Activated CD8-positive, alpha-beta memory T cell treated with anti-CD3 and anti-CD28 coated beads, Interleukin-2, amount 10 ng/mL, durations not matched to agents 7 days and 5 days (primary cell): Measurements from ENCODE around the gene SRRD. TPM values are rescaled to one million over a fixed set of nuclear protein-coding genes. Genes with fewer than 3 reads are reported as not detected.

Experiments used
- ATAC-seq: fragments of 150-1000 bp; cut with Tn5 transposase; one replicate; pipeline ENCODE4 v1.10.0; 2021; ENCODE audit warnings: moderate library complexity
- CTCF ChIA-PET: fragments of 350-600 bp; sonication (Branson Sonifier 250); formaldehyde crosslinking; loops from one replicate; lab custom pipeline; 2021; ENCODE audit warnings: antibody characterized with exemption; lab: Charles Lee
- DNase-seq: peaks from one replicate; pipeline ENCODE4 v3.0.0-alpha.2; 2020
- H3K27ac Mint-ChIP-seq: one replicate; pipeline ENCODE4 v1.8.0; 2021; ENCODE audit warnings: mild to moderate bottlenecking, mixed read lengths
- H3K27me3 Mint-ChIP-seq: one replicate; pipeline ENCODE4 v1.8.0; 2021; ENCODE audit warnings: mixed read lengths
- H3K36me3 Mint-ChIP-seq: one replicate; pipeline ENCODE4 v1.8.0; 2021; ENCODE audit warnings: mild to moderate bottlenecking, mixed read lengths
- H3K4me1 Mint-ChIP-seq: one replicate; pipeline ENCODE4 v1.8.0; 2021; ENCODE audit warnings: mixed read lengths
- H3K4me3 Mint-ChIP-seq: one replicate; pipeline ENCODE4 v1.8.0; 2021; ENCODE audit warnings: mild to moderate bottlenecking, moderate library complexity, mixed read lengths
- H3K9me3 Mint-ChIP-seq: one replicate; pipeline ENCODE4 v1.8.0; 2022; ENCODE audit warnings: low read depth, mixed read lengths
- total RNA-seq, 2 experiments: library from RNA; stranded (reverse); gene quantifications; one replicate each; pipeline ENCODE4 v1.2.3, GENCODE V29; 2021

The SRRD gene
- total RNA-seq, 2 experiments from 2014 or later, result 17.5 to 22.6 TPM

GRCh38 chr22:26479792-26480610 is 3.7 kb upstream of the SRRD start:
- DNase-seq, result no peak
- Mint-ChIP-seq H3K27me3 (no peaks in the 10 kb centered on the region), H3K4me1 (peaks cover 73% of the 10 kb centered on the region), H3K4me3 (peak overlapping the region; percentile 70), H3K36me3 (peaks cover 31% of the 10 kb centered on the region), H3K27ac (peak overlapping the region; percentile 86), H3K9me3 (no peaks in the 10 kb centered on the region)
- no peak for ATAC-seq
- CTCF ChIA-PET, result interaction anchor here (0.9 to 2.7 kb wide), 7 partner anchors 19 to 186 kb away, joined by 3 to 12 read pairs (median 6); no protein-coding TSS in a partner anchor

GRCh38 chr22:26480611-26480932 is 3.1 kb upstream of the SRRD start:
- Mint-ChIP-seq H3K27ac (peak overlapping the region; percentile 86), H3K4me3 (no peak overlapping the region), H3K4me1 (peaks cover 78% of the 10 kb centered on the region), H3K36me3 (peaks cover 30% of the 10 kb centered on the region), H3K9me3 (no peaks in the 10 kb centered on the region), H3K27me3 (no peaks in the 10 kb centered on the region)
- DNase-seq, result no peak
- no peak for ATAC-seq
- CTCF ChIA-PET, result interaction anchor here (1.3 to 2.7 kb wide), 3 partner anchors 22 to 116 kb away, joined by 4 to 11 read pairs (median 6); no protein-coding TSS in a partner anchor

GRCh38 chr22:26481112-26481693 is 2.5 kb upstream of the SRRD start:
- H3K4me3 Mint-ChIP-seq, result peak overlapping the region; percentile 18
- ATAC-seq (no peak), DNase-seq (no peak)
- peak overlapping the region; percentile 86 for H3K27ac Mint-ChIP-seq
- peaks cover 30% of the 10 kb centered on the region for H3K36me3 Mint-ChIP-seq
- H3K9me3 Mint-ChIP-seq, result no peaks in the 10 kb centered on the region
- H3K27me3 Mint-ChIP-seq, result no peaks in the 10 kb centered on the region
- peaks cover 84% of the 10 kb centered on the region for H3K4me1 Mint-ChIP-seq
- CTCF ChIA-PET, result interaction anchor here (1.2 to 4.8 kb wide), 8 partner anchors 10 to 184 kb away, joined by 3 to 26 read pairs (median 8); partner anchors contain the start of gene ASPHD2

- peak overlapping the region; percentile 88 for H3K27ac Mint-ChIP-seq
- no peaks in the 10 kb centered on the region for H3K27me3 Mint-ChIP-seq
- CTCF ChIA-PET, result interaction anchor here (0.9 to 4.8 kb wide), 10 partner anchors 9 to 183 kb away, joined by 3 to 26 read pairs (median 6); partner anchors contain the start of genes ASPHD2 and MIAT
- peak overlapping the region; percentile 93 for H3K4me3 Mint-ChIP-seq
- no peak for DNase-seq
- H3K4me1 Mint-ChIP-seq, result peaks cover 83% of the 10 kb centered on the region
- peaks cover 29% of the 10 kb centered on the region for H3K36me3 Mint-ChIP-seq
- no peaks in the 10 kb centered on the region for H3K9me3 Mint-ChIP-seq
- ATAC-seq, result no peak
These were observed 2.0 kb upstream of the SRRD start for GRCh38 chr22:26481694-26482093.

- no peak for DNase-seq
- Mint-ChIP-seq H3K27ac (peak overlapping the region; percentile 88), H3K27me3 (no peaks in the 10 kb centered on the region), H3K4me3 (peak overlapping the region; percentile 93), H3K9me3 (no peaks in the 10 kb centered on the region), H3K36me3 (peaks cover 27% of the 10 kb centered on the region), H3K4me1 (peaks cover 79% of the 10 kb centered on the region)
- ATAC-seq, result no peak
- CTCF ChIA-PET, result interaction anchor here (0.9 to 4.8 kb wide), 11 partner anchors 9 to 191 kb away, joined by 3 to 26 read pairs (median 6); partner anchors contain the start of genes ASPHD2 and MIAT
These were observed 1.5 kb upstream of the SRRD start for GRCh38 chr22:26482161-26482560.

GRCh38 chr22:26483043-26483438 is 636 bp upstream of the SRRD start:
- DNase-seq (no peak), ATAC-seq (no peak)
- H3K4me3 Mint-ChIP-seq, result peak overlapping the region; percentile 93
- peak overlapping the region; percentile 88 for H3K27ac Mint-ChIP-seq
- H3K27me3 Mint-ChIP-seq, result no peaks in the 10 kb centered on the region
- peaks cover 20% of the 10 kb centered on the region for H3K36me3 Mint-ChIP-seq
- H3K4me1 Mint-ChIP-seq, result peaks cover 70% of the 10 kb centered on the region
- CTCF ChIA-PET, result interaction anchor here (1.2 to 5.4 kb wide), 9 partner anchors 19 to 195 kb away, joined by 5 to 48 read pairs (median 15); partner anchors contain the start of genes ASPHD2 and MIAT
- H3K9me3 Mint-ChIP-seq, result no peaks in the 10 kb centered on the region

GRCh38 chr22:26484360-26484706 is 656 bp downstream of the SRRD start:
- Mint-ChIP-seq H3K27me3 (no peaks in the 10 kb centered on the region), H3K27ac (peak overlapping the region; percentile 88), H3K36me3 (peaks cover 13% of the 10 kb centered on the region), H3K4me3 (peak overlapping the region; percentile 93), H3K9me3 (no peaks in the 10 kb centered on the region), H3K4me1 (peaks cover 60% of the 10 kb centered on the region)
- CTCF ChIA-PET, result interaction anchor here (0.8 to 5.4 kb wide), 10 partner anchors 9 to 189 kb away, joined by 3 to 48 read pairs (median 10); partner anchors contain the start of genes ASPHD2 and MIAT
- DNase-seq (no peak), ATAC-seq (no peak)

GRCh38 chr22:26485013-26485412 is 1.3 kb downstream of the SRRD start:
- CTCF ChIA-PET, result interaction anchor here (0.9 to 5.4 kb wide), 7 partner anchors 9 to 188 kb away, joined by 3 to 48 read pairs (median 17); partner anchors contain the start of genes ASPHD2 and MIAT
- Mint-ChIP-seq H3K4me1 (peaks cover 54% of the 10 kb centered on the region), H3K27ac (peak overlapping the region; percentile 45), H3K27me3 (no peaks in the 10 kb centered on the region), H3K9me3 (no peaks in the 10 kb centered on the region), H3K36me3 (peaks cover 9% of the 10 kb centered on the region), H3K4me3 (peak overlapping the region; percentile 93)
- DNase-seq (no peak), ATAC-seq (no peak)

- peaks cover 47% of the 10 kb centered on the region for H3K4me1 Mint-ChIP-seq
- H3K4me3 Mint-ChIP-seq, result peak overlapping the region; percentile 4
- H3K27ac Mint-ChIP-seq, result peak overlapping the region; percentile 45
These were observed 2.2 kb downstream of the SRRD start for GRCh38 chr22:26485806-26486390.

GRCh38 chr22:26486394-26486793 is 2.7 kb downstream of the SRRD start:
- peaks cover 42% of the 10 kb centered on the region for H3K4me1 Mint-ChIP-seq
- no peaks in the 10 kb centered on the region for H3K9me3 Mint-ChIP-seq
- CTCF ChIA-PET, result interaction anchor here (0.8 to 5.4 kb wide), 3 partner anchors 15 to 181 kb away, joined by 3 to 48 read pairs (median 3); no protein-coding TSS in a partner anchor
- H3K27ac Mint-ChIP-seq, result no peak overlapping the region
- H3K27me3 Mint-ChIP-seq, result no peaks in the 10 kb centered on the region
- DNase-seq (no peak), ATAC-seq (no peak)
- peaks cover 13% of the 10 kb centered on the region for H3K36me3 Mint-ChIP-seq
- no peak overlapping the region for H3K4me3 Mint-ChIP-seq

More at GRCh38 chr22:26485806-26486390, 2.2 kb downstream of the SRRD start:
- no peaks in the 10 kb centered on the region for H3K27me3 Mint-ChIP-seq
- DNase-seq, result no peak
- H3K9me3 Mint-ChIP-seq, result no peaks in the 10 kb centered on the region
- ATAC-seq, result no peak
- H3K36me3 Mint-ChIP-seq, result peaks cover 14% of the 10 kb centered on the region
- CTCF ChIA-PET, result interaction anchor here (0.8 to 5.4 kb wide), 4 partner anchors 16 to 181 kb away, joined by 3 to 48 read pairs (median 14); partner anchors contain the start of gene ASPHD2

- Mint-ChIP-seq H3K4me1 (peaks cover 28% of the 10 kb centered on the region), H3K9me3 (no peaks in the 10 kb centered on the region), H3K27me3 (no peaks in the 10 kb centered on the region), H3K27ac (no peak overlapping the region), H3K4me3 (no peak overlapping the region), H3K36me3 (peaks cover 24% of the 10 kb centered on the region)
- DNase-seq (no peak), ATAC-seq (no peak)
- CTCF ChIA-PET, result interaction anchor here (5.4 kb wide), 1 partner anchor 14 kb away, joined by 48 read pairs; no protein-coding TSS in a partner anchor
These were observed 4.3 kb downstream of the SRRD start for GRCh38 chr22:26487996-26488395.

GRCh38 chr22:26489447-26490036 is 5.9 kb downstream of the SRRD start:
- DNase-seq, result no peak
- no peak for ATAC-seq
- Mint-ChIP-seq H3K4me3 (no peak overlapping the region), H3K27me3 (no peaks in the 10 kb centered on the region), H3K4me1 (peaks cover 33% of the 10 kb centered on the region), H3K27ac (peak overlapping the region; percentile 50), H3K9me3 (no peaks in the 10 kb centered on the region), H3K36me3 (peaks cover 38% of the 10 kb centered on the region)
- CTCF ChIA-PET, result interaction anchor here (1.0 to 1.2 kb wide), 3 partner anchors 11 to 154 kb away, joined by 4 to 5 read pairs (median 4); no protein-coding TSS in a partner anchor
